Parathyroid adenoma (tissue), 2 donors: Measurements from ENCODE around the gene DAGLB.

ENCODE experiments used
- H2AFZ ChIP-seq: fragments of 300-600 bp; sonication (generic); one replicate; pipeline ENCODE4 v1.7.0; 2017; ENCODE audit warnings: antibody characterized with exemption, mild to moderate bottlenecking
- H3K27ac ChIP-seq: fragments of 300-600 bp; sonication (generic); one replicate; pipeline ENCODE4 v1.7.0; 2017
- H3K27me3 ChIP-seq: fragments of 300-600 bp; sonication (generic); one replicate; pipeline ENCODE4 v1.7.0; 2017; ENCODE audit warnings: low read length; ENCODE audit not compliant: control insufficient read depth, insufficient read depth
- H3K36me3 ChIP-seq: fragments of 300-600 bp; sonication (generic); one replicate; pipeline ENCODE4 v1.7.0; 2017; ENCODE audit warnings: low read length; ENCODE audit not compliant: control insufficient read depth, insufficient read depth
- H3K4me1 ChIP-seq: fragments of 300-600 bp; sonication (generic); one replicate; pipeline ENCODE4 v1.7.0; 2017; ENCODE audit warnings: control low read depth
- H3K4me2 ChIP-seq: fragments of 300-600 bp; sonication (generic); one replicate; pipeline ENCODE4 v1.7.0; 2017; ENCODE audit warnings: low read length
- H3K4me3 ChIP-seq: fragments of 300-600 bp; sonication (generic); one replicate; pipeline ENCODE4 v1.7.0; 2017; ENCODE audit warnings: low read depth, low read length
- H3K79me2 ChIP-seq: fragments of 300-600 bp; sonication (generic); one replicate; pipeline ENCODE4 v1.7.0; 2017; ENCODE audit warnings: control low read depth
- H3K9ac ChIP-seq: fragments of 300-600 bp; sonication (generic); one replicate; pipeline ENCODE4 v1.7.0; 2017; ENCODE audit warnings: mild to moderate bottlenecking
- H3K9me3 ChIP-seq: fragments of 300-600 bp; sonication (generic); one replicate; pipeline ENCODE4 v1.7.0; 2017; ENCODE audit warnings: low read length; ENCODE audit not compliant: control insufficient read depth
- TF ChIP-seq, protein P1 (sequence below): fragments of 300-600 bp; sonication (generic); IDR thresholded peaks from one replicate; pipeline ENCODE4 v1.7.0; 2017; ENCODE audit warnings: antibody characterized with exemption, mild to moderate bottlenecking
- donor health status: primary hyperparathyroidism.

The DAGLB gene

DNA sequence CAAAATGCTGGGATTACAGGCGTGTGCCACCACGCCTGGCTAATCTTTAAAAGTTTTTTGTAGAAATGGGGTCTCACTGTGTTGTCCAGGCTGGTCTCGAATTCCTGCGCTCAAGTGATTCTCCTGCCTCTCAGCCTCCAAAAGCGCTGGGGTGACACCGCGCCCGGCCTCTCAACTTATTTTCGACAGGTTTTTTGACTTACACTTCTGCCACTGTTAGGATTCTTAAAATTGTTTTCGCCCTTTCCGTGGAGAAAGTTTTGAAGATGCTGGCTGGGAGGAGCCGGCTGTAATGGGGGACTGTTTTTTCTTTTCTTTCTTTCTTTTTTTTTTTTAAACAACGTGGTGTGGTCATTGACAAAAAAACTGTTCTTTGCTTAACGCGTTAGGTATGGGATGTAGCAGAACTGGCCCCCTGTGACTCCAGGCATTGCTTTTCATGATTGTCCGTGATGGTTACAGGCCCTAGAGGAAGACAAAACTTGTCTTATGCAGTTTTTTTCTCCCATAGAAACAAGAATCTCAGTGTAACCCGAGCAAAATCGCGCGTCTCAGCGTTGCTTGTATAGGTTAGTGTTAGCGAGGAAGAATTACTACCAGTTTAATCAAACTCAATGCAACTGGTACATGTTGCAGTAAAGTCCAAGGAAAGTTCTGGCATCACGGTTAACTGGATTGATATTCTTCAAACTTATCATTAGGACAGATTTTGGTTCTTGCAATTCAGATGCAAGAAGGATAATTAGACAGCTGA is 72.2 kb downstream of the DAGLB start:
- H3K9me3 ChIP-seq = no peaks in the 10 kb centered on the region

DNA sequence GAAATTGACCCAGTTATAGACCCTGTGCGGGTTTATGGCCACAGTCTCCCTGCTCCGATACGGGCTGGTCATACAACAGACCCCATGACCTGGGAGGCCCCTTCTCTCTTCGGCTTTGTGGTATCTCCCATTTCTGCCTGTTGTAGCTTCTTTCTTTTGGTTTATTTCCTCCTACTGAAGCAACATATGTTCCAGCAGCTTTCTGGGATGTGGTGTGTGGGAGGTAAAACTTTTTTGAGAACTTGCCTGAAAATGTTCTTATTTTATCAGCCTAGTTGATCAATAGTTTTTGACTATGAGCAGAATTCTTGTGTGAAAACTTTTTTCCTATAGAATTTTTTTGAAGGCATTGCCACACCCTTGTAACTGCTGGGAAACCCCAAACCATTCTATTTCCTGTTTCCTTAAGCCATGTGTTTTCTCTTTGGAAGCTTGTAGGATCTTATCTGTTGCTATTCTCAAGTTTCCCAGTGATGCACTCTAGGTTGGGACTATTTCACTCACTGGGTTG is 80.0 kb downstream of the DAGLB start:
- Histone ChIP-seq H3K79me2 (no peaks in the 10 kb centered on the region), H3K9me3 (no peaks in the 10 kb centered on the region), H3K36me3 (no peaks in the 10 kb centered on the region), H2AFZ (no peak overlapping the region), H3K27me3 (no peaks in the 10 kb centered on the region), H3K27ac (no peak overlapping the region), H3K9ac (no peak overlapping the region), H3K4me2 (no peak overlapping the region), H3K4me1 (no peaks in the 10 kb centered on the region), H3K4me3 (no peak overlapping the region)
- TF ChIP-seq, protein P1, sequence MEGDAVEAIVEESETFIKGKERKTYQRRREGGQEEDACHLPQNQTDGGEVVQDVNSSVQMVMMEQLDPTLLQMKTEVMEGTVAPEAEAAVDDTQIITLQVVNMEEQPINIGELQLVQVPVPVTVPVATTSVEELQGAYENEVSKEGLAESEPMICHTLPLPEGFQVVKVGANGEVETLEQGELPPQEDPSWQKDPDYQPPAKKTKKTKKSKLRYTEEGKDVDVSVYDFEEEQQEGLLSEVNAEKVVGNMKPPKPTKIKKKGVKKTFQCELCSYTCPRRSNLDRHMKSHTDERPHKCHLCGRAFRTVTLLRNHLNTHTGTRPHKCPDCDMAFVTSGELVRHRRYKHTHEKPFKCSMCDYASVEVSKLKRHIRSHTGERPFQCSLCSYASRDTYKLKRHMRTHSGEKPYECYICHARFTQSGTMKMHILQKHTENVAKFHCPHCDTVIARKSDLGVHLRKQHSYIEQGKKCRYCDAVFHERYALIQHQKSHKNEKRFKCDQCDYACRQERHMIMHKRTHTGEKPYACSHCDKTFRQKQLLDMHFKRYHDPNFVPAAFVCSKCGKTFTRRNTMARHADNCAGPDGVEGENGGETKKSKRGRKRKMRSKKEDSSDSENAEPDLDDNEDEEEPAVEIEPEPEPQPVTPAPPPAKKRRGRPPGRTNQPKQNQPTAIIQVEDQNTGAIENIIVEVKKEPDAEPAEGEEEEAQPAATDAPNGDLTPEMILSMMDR = no peak

More for the DNA sequence above, 72.2 kb downstream of the DAGLB start:
- Histone ChIP-seq H3K79me2 (peaks cover 48% of the 10 kb centered on the region), H3K4me2 (peak overlapping the region; percentile 52), H3K36me3 (no peaks in the 10 kb centered on the region), H3K4me1 (peaks cover 14% of the 10 kb centered on the region), H3K27me3 (no peaks in the 10 kb centered on the region), H3K27ac (peak overlapping the region; percentile 50), H3K9ac (no peak overlapping the region), H3K4me3 (peak overlapping the region; percentile 59), H2AFZ (no peak overlapping the region)
- TF ChIP-seq, protein P1 = no peak

- no peak overlapping the region for H3K4me3 ChIP-seq
- H3K27ac ChIP-seq = no peak overlapping the region
- no peaks in the 10 kb centered on the region for H3K79me2 ChIP-seq
- no peaks in the 10 kb centered on the region for H3K9me3 ChIP-seq
- TF ChIP-seq, protein P1 = no peak
- no peaks in the 10 kb centered on the region for H3K36me3 ChIP-seq
- no peak overlapping the region for H3K9ac ChIP-seq
- H3K4me1 ChIP-seq = no peaks in the 10 kb centered on the region
- no peaks in the 10 kb centered on the region for H3K27me3 ChIP-seq
- H2AFZ ChIP-seq = no peak overlapping the region
- no peak overlapping the region for H3K4me2 ChIP-seq
Measured at GRCh38 chr7:6365451-6365850, 82.3 kb downstream of the DAGLB start.

GRCh38 chr7:6360841-6361240 is 86.9 kb downstream of the DAGLB start:
- no peaks in the 10 kb centered on the region for H3K27me3 ChIP-seq
- no peaks in the 10 kb centered on the region for H3K4me1 ChIP-seq
- H3K9me3 ChIP-seq = no peaks in the 10 kb centered on the region
- TF ChIP-seq, protein P1 = no peak
- H3K4me2 ChIP-seq = no peak overlapping the region
- H3K79me2 ChIP-seq = no peaks in the 10 kb centered on the region
- H3K27ac ChIP-seq = no peak overlapping the region
- H3K36me3 ChIP-seq = no peaks in the 10 kb centered on the region
- no peak overlapping the region for H3K9ac ChIP-seq
- no peak overlapping the region for H2AFZ ChIP-seq
- no peak overlapping the region for H3K4me3 ChIP-seq

DNA sequence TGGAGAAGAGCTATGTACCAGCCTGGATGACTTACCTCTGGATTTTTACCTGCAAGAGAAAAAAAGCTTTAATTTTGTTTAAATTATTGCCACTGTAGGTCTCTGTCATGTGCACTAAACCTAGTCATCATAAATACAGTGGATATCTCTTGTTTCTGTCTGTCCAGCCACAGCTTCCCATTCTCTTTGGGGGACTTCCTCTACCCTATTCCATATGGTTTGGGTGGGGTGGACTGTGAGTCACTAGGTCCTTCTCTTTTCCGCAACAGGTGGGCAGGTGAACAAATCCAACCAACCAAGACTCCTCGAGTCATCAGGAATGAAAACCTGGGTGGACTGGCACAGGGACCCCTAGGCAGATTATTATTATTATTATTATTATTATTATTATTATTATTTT is 88.0 kb downstream of the DAGLB start:
- Histone ChIP-seq H2AFZ (no peak overlapping the region), H3K4me2 (no peak overlapping the region), H3K27ac (no peak overlapping the region), H3K4me3 (no peak overlapping the region), H3K79me2 (no peaks in the 10 kb centered on the region), H3K36me3 (no peaks in the 10 kb centered on the region), H3K27me3 (no peaks in the 10 kb centered on the region), H3K9me3 (no peaks in the 10 kb centered on the region), H3K4me1 (no peaks in the 10 kb centered on the region), H3K9ac (no peak overlapping the region)
- TF ChIP-seq, protein P1 = no peak
